WTC11 (cell line): ENCODE data around the gene MAP4K3. TPM values are rescaled to one million over a fixed set of nuclear protein-coding genes. Genes with fewer than 3 reads are reported as not detected.

ENCODE experiments used
- ATAC-seq: fragments of 200-7000 bp; cut with Tn5 transposase; 2 replicates; pipeline ENCODE4 v1.10.0; 2021; ENCODE audit warnings: mild to moderate bottlenecking, moderate library complexity
- CTCF ChIA-PET: fragments of 300-600 bp; sonication (Branson Sonifier 250); formaldehyde crosslinking; loops from one replicate; lab custom pipeline; 2021; ENCODE audit warnings: antibody characterized with exemption; lab: Charles Lee
- POLR2A ChIA-PET: fragments of 350-600 bp; sonication (Branson Sonifier 250); formaldehyde crosslinking; loops from one replicate; lab custom pipeline; 2021; ENCODE audit warnings: antibody characterized with exemption; lab: Charles Lee
- DNase-seq: peaks from one replicate; pipeline ENCODE4 v3.0.0; 2021; ENCODE audit warnings: low spot score
- H3K27ac Mint-ChIP-seq: 2 replicates; pipeline ENCODE4 v1.8.0; 2021; ENCODE audit warnings: mixed read lengths
- H3K27me3 Mint-ChIP-seq: 2 replicates; pipeline ENCODE4 v1.8.0; 2021; ENCODE audit warnings: low read depth, mild to moderate bottlenecking, moderate library complexity, mixed read lengths
- H3K36me3 Mint-ChIP-seq: 2 replicates; pipeline ENCODE4 v1.8.0; 2021; ENCODE audit warnings: mixed read lengths
- H3K4me1 Mint-ChIP-seq: 2 replicates; pipeline ENCODE4 v1.8.0; 2022; ENCODE audit warnings: mixed read lengths
- H3K4me3 Mint-ChIP-seq: 2 replicates; pipeline ENCODE4 v1.8.0; 2021; ENCODE audit warnings: mild to moderate bottlenecking, moderate library complexity, mixed read lengths
- H3K9me3 Mint-ChIP-seq: 2 replicates; pipeline ENCODE4 v1.8.0; 2021; ENCODE audit warnings: mixed read lengths
- ETV6 ChIP-seq: sonication (generic); formaldehyde crosslinking; IDR thresholded peaks from 2 replicates; pipeline ENCODE4 v1.8.1; 2022; ENCODE audit warnings: mild to moderate bottlenecking, missing genetic modification reagents
- FOXJ3 ChIP-seq: sonication (generic); formaldehyde crosslinking; IDR thresholded peaks from 2 replicates; pipeline ENCODE4 v1.9.0; 2021; ENCODE audit warnings: missing genetic modification reagents, mild to moderate bottlenecking, borderline replicate concordance
- FOXP1 ChIP-seq: sonication (generic); formaldehyde crosslinking; IDR thresholded peaks from 2 replicates; pipeline ENCODE4 v1.8.0; 2022; ENCODE audit warnings: missing genetic modification reagents, mild to moderate bottlenecking, moderate library complexity, borderline replicate concordance
- GABPB1 ChIP-seq: sonication (generic); formaldehyde crosslinking; IDR thresholded peaks from 2 replicates; pipeline ENCODE4 v1.8.1; 2023; ENCODE audit warnings: mild to moderate bottlenecking, missing genetic modification reagents
- GRHL2 ChIP-seq: fragments of 250-450 bp; sonication (Bioruptor Pico); IDR thresholded peaks from 2 replicates; pipeline ENCODE4 v1.8.0; 2022; ENCODE audit warnings: mild to moderate bottlenecking, moderate library complexity; ENCODE audit not compliant: insufficient replicate concordance, severe bottlenecking
- JAZF1 ChIP-seq: fragments of 250-450 bp; sonication (Bioruptor Pico); IDR thresholded peaks from 2 replicates; pipeline ENCODE4 v1.9.0; 2021; ENCODE audit warnings: moderate library complexity, mild to moderate bottlenecking, inconsistent platforms
- JUN ChIP-seq: sonication (generic); formaldehyde crosslinking; IDR thresholded peaks from 2 replicates; pipeline ENCODE4 v1.8.0; 2023; ENCODE audit warnings: mild to moderate bottlenecking, missing genetic modification reagents
- NR1H2 ChIP-seq: sonication (generic); formaldehyde crosslinking; IDR thresholded peaks from 2 replicates; pipeline ENCODE4 v1.9.0; 2021; ENCODE audit warnings: mild to moderate bottlenecking, moderate library complexity, missing genetic modification reagents
- SMAD4 ChIP-seq: sonication (generic); formaldehyde crosslinking; IDR thresholded peaks from 2 replicates; pipeline ENCODE4 v1.8.0; 2022; ENCODE audit warnings: mild to moderate bottlenecking, missing genetic modification reagents
- SOX15 ChIP-seq: fragments of 250-450 bp; sonication (Bioruptor Pico); IDR thresholded peaks from 2 replicates; pipeline ENCODE4 v1.9.0; 2021; ENCODE audit warnings: mild to moderate bottlenecking
- SP1 ChIP-seq: sonication (generic); formaldehyde crosslinking; conservative IDR thresholded peaks from 2 replicates; pipeline ENCODE4 v1.8.1; 2022; ENCODE audit warnings: missing genetic modification reagents
- TCF7 ChIP-seq: sonication (generic); formaldehyde crosslinking; IDR thresholded peaks from 2 replicates; pipeline ENCODE4 v1.8.0; 2022; ENCODE audit warnings: mild to moderate bottlenecking, low read depth, missing genetic modification reagents, moderate library complexity
- TEAD4 ChIP-seq: sonication (generic); formaldehyde crosslinking; IDR thresholded peaks from 2 replicates; pipeline ENCODE4 v1.8.0; 2022; ENCODE audit warnings: mild to moderate bottlenecking, missing genetic modification reagents
- ZBTB21 ChIP-seq: sonication (generic); formaldehyde crosslinking; IDR thresholded peaks from 2 replicates; pipeline ENCODE4 v1.8.1; 2023; ENCODE audit warnings: mild to moderate bottlenecking, missing genetic modification reagents, borderline replicate concordance
- ZNF138 ChIP-seq: sonication (generic); formaldehyde crosslinking; conservative IDR thresholded peaks from 2 replicates; pipeline ENCODE4 v1.8.1; 2022; ENCODE audit warnings: mild to moderate bottlenecking, moderate library complexity, missing genetic modification reagents
- ZNF263 ChIP-seq: sonication (generic); formaldehyde crosslinking; IDR thresholded peaks from 2 replicates; pipeline ENCODE4 v1.8.1; 2022; ENCODE audit warnings: low read depth, mild to moderate bottlenecking, moderate library complexity, missing genetic modification reagents
- ZNF423 ChIP-seq: fragments of 250-450 bp; sonication (Bioruptor Pico); IDR thresholded peaks from 2 replicates; pipeline ENCODE4 v2.1.2; 2022; ENCODE audit warnings: mild to moderate bottlenecking, moderate library complexity
- total RNA-seq: library from RNA; stranded (reverse); gene quantifications from 3 replicates; pipeline ENCODE4 v1.2.3, GENCODE V29; 2021
- TF ChIP-seq, protein P1 (sequence below): fragments of 200-600 bp; IDR thresholded peaks from 2 replicates; pipeline ENCODE4 v1.8.0; 2022; ENCODE audit warnings: antibody characterized with exemption
- TF ChIP-seq, protein P2 (sequence below): fragments of 250-450 bp; sonication (Bioruptor Pico); IDR thresholded peaks from 2 replicates; pipeline ENCODE4 v1.9.0; 2021; ENCODE audit warnings: mild to moderate bottlenecking
- TF ChIP-seq, protein P3 (sequence below): fragments of 250-450 bp; sonication (Bioruptor Pico); IDR thresholded peaks from 2 replicates; pipeline ENCODE4 v2.1.2; 2022; ENCODE audit warnings: mild to moderate bottlenecking, moderate library complexity
- TF ChIP-seq, protein P4 (sequence below): fragments of 250-450 bp; sonication (Bioruptor Pico); IDR thresholded peaks from 2 replicates; pipeline ENCODE4 v1.8.0; 2021; ENCODE audit warnings: mild to moderate bottlenecking
- TF ChIP-seq, protein P5 (sequence below): sonication (generic); formaldehyde crosslinking; IDR thresholded peaks from 2 replicates; pipeline ENCODE4 v1.8.1; 2022; ENCODE audit warnings: missing genetic modification reagents, borderline replicate concordance
- TF ChIP-seq, protein P6 (sequence below): fragments of 250-450 bp; sonication (Bioruptor Pico); conservative IDR thresholded peaks from 2 replicates; pipeline ENCODE4 v1.9.0; 2021; ENCODE audit warnings: mild to moderate bottlenecking
- TF ChIP-seq, protein P7 (sequence below): sonication (generic); formaldehyde crosslinking; IDR thresholded peaks from 2 replicates; pipeline ENCODE4 v1.8.1; 2023; ENCODE audit warnings: mild to moderate bottlenecking, missing genetic modification reagents, moderate library complexity

Gene MAP4K3
- total RNA-seq, 1 experiment from 2014 or later: 73.2 TPM

DNA sequence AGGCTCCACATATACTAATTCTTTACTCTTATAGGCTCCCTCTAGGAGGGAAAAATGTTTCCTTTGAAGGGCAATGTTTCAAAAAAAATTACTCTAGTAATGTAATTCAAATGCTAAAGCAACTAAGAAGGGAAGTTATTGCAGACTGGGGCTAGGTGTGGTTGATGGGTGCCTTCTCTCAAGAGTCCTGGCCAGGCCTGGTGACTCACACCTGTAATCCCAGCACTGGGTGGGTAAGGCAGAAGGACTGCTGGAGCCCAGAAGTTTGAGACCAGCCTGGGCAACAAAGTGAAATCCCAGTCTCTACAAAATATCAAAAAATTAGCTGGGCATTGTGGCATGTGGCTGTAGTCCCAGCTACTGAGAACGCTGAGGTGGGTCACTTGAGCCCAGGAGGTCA lies 162.1 kb downstream of the MAP4K3 start:
- Mint-ChIP-seq H3K27ac (no peak overlapping the region), H3K9me3 (peaks cover 5% of the 10 kb centered on the region; the same call in 1 of the 2 replicates), H3K36me3 (peaks cover 41% of the 10 kb centered on the region), H3K27me3 (no peaks in the 10 kb centered on the region), H3K4me3 (no peak overlapping the region), H3K4me1 (no peaks in the 10 kb centered on the region)
- DNase-seq: no peak
- ChIA-PET CTCF (no interaction called here), POLR2A (no interaction called here)
- TF ChIP-seq TEAD4 (CRISPR knock-in tag): no peak
- TF ChIP-seq ZNF263 (CRISPR knock-in tag): no peak
- TF ChIP-seq FOXJ3 (CRISPR knock-in tag): no peak
- TF ChIP-seq TCF7 (CRISPR knock-in tag): no peak
- TF ChIP-seq JAZF1: no peak
- TF ChIP-seq, protein P1, sequence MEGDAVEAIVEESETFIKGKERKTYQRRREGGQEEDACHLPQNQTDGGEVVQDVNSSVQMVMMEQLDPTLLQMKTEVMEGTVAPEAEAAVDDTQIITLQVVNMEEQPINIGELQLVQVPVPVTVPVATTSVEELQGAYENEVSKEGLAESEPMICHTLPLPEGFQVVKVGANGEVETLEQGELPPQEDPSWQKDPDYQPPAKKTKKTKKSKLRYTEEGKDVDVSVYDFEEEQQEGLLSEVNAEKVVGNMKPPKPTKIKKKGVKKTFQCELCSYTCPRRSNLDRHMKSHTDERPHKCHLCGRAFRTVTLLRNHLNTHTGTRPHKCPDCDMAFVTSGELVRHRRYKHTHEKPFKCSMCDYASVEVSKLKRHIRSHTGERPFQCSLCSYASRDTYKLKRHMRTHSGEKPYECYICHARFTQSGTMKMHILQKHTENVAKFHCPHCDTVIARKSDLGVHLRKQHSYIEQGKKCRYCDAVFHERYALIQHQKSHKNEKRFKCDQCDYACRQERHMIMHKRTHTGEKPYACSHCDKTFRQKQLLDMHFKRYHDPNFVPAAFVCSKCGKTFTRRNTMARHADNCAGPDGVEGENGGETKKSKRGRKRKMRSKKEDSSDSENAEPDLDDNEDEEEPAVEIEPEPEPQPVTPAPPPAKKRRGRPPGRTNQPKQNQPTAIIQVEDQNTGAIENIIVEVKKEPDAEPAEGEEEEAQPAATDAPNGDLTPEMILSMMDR: no peak
- TF ChIP-seq GABPB1: no peak
- no peak for TF ChIP-seq ETV6 (CRISPR knock-in tag)
- no peak for TF ChIP-seq SP1 (CRISPR knock-in tag)
- TF ChIP-seq, protein P2, sequence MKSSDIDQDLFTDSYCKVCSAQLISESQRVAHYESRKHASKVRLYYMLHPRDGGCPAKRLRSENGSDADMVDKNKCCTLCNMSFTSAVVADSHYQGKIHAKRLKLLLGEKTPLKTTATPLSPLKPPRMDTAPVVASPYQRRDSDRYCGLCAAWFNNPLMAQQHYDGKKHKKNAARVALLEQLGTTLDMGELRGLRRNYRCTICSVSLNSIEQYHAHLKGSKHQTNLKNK (CRISPR knock-in tag): no peak
- TF ChIP-seq, protein P3, sequence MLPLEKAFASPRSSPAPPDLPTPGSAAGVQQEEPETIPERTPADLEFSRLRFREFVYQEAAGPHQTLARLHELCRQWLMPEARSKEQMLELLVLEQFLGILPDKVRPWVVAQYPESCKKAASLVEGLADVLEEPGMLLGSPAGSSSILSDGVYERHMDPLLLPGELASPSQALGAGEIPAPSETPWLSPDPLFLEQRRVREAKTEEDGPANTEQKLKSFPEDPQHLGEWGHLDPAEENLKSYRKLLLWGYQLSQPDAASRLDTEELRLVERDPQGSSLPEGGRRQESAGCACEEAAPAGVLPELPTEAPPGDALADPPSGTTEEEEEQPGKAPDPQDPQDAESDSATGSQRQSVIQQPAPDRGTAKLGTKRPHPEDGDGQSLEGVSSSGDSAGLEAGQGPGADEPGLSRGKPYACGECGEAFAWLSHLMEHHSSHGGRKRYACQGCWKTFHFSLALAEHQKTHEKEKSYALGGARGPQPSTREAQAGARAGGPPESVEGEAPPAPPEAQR (CRISPR knock-in tag): no peak
- TF ChIP-seq JUN (CRISPR knock-in tag): no peak
- TF ChIP-seq, protein P4, sequence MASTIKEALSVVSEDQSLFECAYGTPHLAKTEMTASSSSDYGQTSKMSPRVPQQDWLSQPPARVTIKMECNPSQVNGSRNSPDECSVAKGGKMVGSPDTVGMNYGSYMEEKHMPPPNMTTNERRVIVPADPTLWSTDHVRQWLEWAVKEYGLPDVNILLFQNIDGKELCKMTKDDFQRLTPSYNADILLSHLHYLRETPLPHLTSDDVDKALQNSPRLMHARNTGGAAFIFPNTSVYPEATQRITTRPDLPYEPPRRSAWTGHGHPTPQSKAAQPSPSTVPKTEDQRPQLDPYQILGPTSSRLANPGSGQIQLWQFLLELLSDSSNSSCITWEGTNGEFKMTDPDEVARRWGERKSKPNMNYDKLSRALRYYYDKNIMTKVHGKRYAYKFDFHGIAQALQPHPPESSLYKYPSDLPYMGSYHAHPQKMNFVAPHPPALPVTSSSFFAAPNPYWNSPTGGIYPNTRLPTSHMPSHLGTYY (CRISPR knock-in tag): no peak
- no peak for TF ChIP-seq ZNF423
- no peak for TF ChIP-seq GRHL2 (CRISPR knock-in tag)
- TF ChIP-seq SOX15: no peak
- no peak for TF ChIP-seq ZBTB21 (CRISPR knock-in tag)
- TF ChIP-seq, protein P5, sequence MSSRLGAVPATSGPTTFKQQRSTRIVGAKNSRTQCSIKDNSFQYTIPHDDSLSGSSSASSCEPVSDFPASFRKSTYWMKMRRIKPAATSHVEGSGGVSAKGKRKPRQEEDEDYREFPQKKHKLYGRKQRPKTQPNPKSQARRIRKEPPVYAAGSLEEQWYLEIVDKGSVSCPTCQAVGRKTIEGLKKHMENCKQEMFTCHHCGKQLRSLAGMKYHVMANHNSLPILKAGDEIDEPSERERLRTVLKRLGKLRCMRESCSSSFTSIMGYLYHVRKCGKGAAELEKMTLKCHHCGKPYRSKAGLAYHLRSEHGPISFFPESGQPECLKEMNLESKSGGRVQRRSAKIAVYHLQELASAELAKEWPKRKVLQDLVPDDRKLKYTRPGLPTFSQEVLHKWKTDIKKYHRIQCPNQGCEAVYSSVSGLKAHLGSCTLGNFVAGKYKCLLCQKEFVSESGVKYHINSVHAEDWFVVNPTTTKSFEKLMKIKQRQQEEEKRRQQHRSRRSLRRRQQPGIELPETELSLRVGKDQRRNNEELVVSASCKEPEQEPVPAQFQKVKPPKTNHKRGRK (CRISPR knock-in tag): no peak
- TF ChIP-seq SMAD4 (CRISPR knock-in tag): no peak
- no peak for ATAC-seq

DNA sequence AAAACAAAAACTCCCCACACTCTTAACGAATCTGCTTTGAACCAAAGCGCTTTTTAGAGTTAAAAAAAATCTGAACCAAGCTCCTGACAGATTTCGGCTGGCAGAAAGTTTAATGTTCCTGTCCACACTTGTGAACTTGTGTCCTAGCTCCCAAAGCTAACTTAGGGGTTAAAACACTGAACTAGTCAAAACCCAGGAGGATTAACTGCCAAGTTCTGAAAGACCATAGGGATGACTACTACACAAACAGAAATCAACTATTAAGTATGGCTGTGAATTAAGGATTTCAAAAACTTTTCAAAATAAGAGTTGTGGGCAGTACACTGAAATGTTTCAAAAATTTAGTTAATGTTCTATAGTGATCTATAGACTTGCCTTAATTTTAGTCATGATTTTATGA lies 167.1 kb downstream of the MAP4K3 start:
- Mint-ChIP-seq H3K36me3 (peaks cover 24% of the 10 kb centered on the region), H3K4me1 (peaks cover 13% of the 10 kb centered on the region), H3K4me3 (no peak overlapping the region), H3K27me3 (no peaks in the 10 kb centered on the region), H3K27ac (peak overlapping the region; percentile 41; the same call in 1 of the 2 replicates), H3K9me3 (peaks cover 5% of the 10 kb centered on the region; the same call in 1 of the 2 replicates)
- ChIA-PET CTCF (no interaction called here), POLR2A (interaction anchor here (1.1 kb wide), 1 partner anchor 518 kb away, joined by 5 read pairs; no protein-coding TSS in a partner anchor)
- DNase-seq (no peak), ATAC-seq (no peak)
- TF ChIP-seq NR1H2 (CRISPR knock-in tag) (no peak), ZNF138 (CRISPR knock-in tag) (no peak), FOXP1 (CRISPR knock-in tag) (no peak)
- TF ChIP-seq, protein P6, sequence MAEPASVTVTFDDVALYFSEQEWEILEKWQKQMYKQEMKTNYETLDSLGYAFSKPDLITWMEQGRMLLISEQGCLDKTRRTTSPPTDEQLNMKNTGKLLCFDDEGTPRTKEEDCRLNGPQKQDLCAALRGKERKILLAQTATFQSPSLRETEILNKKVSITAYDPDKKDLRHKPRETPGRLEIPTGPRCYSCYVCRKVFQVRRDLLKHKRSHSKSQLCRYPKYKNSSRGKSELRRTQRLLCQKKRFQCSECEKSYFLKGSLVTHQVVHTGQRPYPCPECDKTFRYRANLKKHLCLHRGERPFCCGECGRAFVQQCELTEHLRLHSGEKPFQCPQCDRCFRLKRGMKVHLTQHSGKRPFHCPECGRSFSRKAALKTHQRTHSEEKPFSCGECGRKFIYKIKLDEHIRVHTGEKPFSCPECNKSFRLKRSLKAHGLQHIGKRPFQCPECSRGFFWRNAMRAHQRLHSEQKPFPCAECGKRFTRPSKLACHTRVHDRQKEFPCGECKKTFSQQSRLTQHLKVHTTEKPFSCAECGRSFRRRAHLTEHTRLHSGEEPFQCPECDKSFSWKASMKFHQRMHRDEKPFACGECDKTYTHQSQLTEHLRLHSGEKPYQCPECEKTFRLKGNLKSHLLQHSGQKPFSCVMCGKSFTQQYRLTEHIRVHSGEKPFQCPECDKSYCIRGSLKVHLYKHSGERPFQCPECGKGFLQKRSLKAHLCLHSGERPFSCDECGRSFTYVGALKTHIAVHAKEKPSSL (CRISPR knock-in tag): no peak
- TF ChIP-seq, protein P3 (CRISPR knock-in tag): no peak
- TF ChIP-seq, protein P7, sequence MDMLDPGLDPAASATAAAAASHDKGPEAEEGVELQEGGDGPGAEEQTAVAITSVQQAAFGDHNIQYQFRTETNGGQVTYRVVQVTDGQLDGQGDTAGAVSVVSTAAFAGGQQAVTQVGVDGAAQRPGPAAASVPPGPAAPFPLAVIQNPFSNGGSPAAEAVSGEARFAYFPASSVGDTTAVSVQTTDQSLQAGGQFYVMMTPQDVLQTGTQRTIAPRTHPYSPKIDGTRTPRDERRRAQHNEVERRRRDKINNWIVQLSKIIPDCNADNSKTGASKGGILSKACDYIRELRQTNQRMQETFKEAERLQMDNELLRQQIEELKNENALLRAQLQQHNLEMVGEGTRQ (CRISPR knock-in tag): no peak
